AG09309 (cell line): ENCODE data around the gene DYRK4.

ENCODE experiments used
- DNase-seq: peaks from one replicate; pipeline ENCODE4 v3.0.0-alpha.2; 2010; ENCODE audit warnings: low read depth
- H3K4me3 ChIP-seq: 2 replicates; pipeline ENCODE4 v1.5.1; 2011; ENCODE audit warnings: mild to moderate bottlenecking, low read depth, low read length, moderate library complexity; ENCODE audit not compliant: control insufficient read depth
- TF ChIP-seq, protein P1 (sequence below): IDR thresholded peaks from 2 replicates; pipeline ENCODE4 v1.5.1; 2011; ENCODE audit warnings: mild to moderate bottlenecking, low read depth, low read length, inconsistent platforms; ENCODE audit not compliant: insufficient read depth, control insufficient read depth; ENCODE audit errors: missing control alignments

DYRK4 gene

DNA sequence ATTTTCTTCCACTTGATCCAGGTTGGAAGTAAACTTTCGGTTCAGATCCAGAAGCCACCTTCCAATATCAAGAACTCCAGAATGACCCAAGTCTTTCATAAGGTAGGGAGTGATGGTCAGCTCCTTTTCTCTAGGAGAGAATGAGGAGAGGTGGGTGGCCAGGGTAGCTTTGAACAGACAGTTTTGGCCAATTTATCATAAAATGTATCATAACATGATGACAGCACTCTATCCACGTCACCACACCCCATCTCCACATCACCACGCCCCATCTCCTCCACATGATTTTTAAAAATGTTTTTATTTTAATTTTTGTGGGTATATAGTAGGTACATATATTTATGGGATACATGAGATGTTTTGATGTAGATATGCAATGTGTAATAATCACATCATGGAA is 26.9 kb downstream of the DYRK4 start:
- no peak for DNase-seq
- TF ChIP-seq, protein P1, sequence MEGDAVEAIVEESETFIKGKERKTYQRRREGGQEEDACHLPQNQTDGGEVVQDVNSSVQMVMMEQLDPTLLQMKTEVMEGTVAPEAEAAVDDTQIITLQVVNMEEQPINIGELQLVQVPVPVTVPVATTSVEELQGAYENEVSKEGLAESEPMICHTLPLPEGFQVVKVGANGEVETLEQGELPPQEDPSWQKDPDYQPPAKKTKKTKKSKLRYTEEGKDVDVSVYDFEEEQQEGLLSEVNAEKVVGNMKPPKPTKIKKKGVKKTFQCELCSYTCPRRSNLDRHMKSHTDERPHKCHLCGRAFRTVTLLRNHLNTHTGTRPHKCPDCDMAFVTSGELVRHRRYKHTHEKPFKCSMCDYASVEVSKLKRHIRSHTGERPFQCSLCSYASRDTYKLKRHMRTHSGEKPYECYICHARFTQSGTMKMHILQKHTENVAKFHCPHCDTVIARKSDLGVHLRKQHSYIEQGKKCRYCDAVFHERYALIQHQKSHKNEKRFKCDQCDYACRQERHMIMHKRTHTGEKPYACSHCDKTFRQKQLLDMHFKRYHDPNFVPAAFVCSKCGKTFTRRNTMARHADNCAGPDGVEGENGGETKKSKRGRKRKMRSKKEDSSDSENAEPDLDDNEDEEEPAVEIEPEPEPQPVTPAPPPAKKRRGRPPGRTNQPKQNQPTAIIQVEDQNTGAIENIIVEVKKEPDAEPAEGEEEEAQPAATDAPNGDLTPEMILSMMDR = no peak
- H3K4me3 ChIP-seq = no peak overlapping the region

DNA sequence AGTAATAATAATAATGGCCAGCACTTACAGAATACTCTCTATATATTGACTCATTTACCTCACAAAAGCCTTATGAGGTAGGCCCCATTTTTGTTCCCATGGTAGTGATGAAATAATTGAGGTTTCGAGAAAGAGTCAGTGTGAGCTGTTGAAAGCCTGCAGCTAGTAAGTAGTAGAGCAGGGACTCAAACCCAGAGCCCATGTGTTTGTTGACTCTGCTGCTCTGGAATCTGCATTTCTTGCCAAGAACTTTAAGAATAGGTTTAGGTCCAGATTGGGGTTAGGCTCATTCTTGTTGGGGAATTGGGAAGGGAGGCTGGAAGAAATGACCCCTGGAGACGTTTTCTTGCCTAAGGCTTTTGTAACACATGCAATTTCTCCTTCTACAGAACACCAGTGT is 27.9 kb downstream of the DYRK4 start:
- DNase-seq = no peak
- no peak overlapping the region for H3K4me3 ChIP-seq
- TF ChIP-seq, protein P1 = no peak

DNA sequence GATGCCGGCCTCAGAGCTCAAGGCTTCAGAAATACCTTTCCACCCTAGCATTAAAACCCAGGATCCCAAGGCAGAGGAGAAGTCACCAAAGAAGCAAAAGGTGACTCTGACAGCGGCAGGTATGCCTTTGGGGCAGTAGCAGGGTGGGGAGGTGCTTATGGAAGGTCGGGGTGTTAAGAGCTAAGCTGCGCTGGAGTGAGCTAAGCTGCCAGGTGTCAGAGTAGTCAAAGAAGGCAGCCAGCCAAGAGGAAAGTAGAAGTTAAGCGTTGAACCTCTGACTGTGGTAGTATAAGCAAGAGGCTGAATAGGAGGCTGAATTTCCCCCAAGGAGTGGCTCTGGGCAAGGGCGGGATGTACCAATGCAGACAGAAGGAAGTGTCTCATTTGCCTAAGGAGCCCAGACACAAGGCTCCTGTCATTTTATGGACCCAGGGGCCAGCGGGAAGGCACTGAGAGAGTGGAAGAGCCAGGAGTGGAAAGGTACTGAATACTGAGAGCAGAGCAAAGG is 29.2 kb downstream of the DYRK4 start:
- TF ChIP-seq, protein P1 = no peak
- H3K4me3 ChIP-seq = no peak overlapping the region
- DNase-seq = no peak

DNA sequence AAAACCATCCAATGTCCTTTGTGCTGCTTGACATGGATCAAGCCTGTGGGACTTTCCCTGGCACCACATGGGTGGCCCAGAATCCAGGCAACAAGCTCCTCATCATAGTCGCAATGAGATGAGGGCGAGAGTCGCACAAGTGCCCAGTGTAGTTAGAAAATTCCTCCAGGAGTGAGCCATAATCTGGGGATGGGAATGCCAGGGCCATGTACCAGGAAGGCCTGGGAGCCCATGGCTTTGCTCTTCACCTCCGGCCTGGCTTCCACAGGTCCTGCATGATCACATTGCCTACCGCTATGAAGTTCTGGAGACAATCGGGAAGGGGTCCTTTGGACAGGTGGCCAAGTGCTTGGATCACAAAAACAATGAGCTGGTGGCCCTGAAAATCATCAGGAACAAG is 33.9 kb downstream of the DYRK4 start:
- TF ChIP-seq, protein P1 = no peak
- no peak overlapping the region for H3K4me3 ChIP-seq
- DNase-seq = no peak

DNA sequence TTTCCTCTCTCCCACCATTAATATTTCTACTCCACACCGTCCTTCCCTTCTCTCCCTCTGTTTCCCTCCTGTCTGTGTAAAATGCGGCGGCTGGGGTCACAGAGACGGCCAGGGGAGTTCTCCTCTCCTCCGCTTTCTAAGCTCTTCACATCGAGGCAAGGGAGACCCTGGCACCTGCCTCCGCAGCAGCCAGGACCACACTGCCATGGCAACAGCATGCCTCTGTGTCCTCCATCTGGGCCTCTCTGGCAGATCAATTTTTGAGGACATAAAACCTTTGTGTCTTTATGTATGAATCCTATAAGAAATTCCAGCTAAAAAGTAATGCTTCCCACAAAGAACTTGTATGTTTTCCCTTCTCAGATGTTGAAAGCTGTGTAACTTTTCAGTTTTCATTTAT is 41.4 kb downstream of the DYRK4 start:
- TF ChIP-seq, protein P1 = no peak
- DNase-seq = no peak
- no peak overlapping the region for H3K4me3 ChIP-seq

DNA sequence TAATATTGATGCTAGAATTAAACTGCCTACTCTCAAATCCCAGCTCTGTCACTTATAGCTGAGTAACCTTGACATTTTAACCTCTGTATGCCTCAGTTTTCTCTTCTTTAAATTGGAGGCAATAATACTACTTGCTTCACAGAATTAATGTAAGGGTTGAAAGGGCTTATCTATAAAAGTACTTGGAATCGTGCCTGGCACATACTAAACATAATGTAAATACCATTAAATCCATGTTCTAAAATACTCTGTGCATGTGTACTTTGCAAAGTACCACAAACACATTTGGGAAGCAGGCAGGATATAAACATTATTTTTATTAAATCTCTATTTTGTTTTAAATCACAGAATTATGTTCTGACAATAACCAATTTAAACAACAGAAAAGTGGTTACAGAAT is 41.9 kb downstream of the DYRK4 start:
- TF ChIP-seq, protein P1 = no peak
- no peak overlapping the region for H3K4me3 ChIP-seq
- DNase-seq = no peak

DNA sequence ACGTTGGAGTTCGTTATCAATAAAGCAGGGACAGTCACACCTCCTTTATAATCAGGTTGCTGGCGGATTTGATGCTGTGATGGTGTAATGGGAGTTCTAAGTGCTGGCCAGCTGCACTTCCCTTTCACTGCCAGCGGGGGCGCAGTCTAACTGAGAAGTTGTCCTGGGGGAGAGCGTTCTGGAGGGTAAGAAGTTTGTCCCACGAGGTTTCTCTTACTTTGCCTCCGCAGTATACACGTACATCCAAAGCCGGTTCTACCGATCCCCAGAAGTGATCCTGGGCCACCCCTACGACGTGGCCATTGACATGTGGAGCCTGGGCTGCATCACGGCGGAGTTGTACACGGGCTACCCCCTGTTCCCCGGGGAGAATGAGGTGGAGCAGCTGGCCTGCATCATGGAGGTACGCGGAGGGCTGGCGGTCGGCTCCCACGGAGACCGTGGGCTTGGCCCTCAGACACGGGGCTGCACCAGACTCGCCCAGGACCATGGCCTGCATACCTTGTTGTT is 42.7 kb downstream of the DYRK4 start:
- TF ChIP-seq, protein P1 = peak; percentile 98
- DNase-seq = peak; percentile 61
- peak overlapping the region; percentile 96 for H3K4me3 ChIP-seq
